ENCODE measurements around the gene ATP6V0A4.

Gene ATP6V0A4

GRCh38 chr7:138745189-138745588 lies 52.8 kb downstream of the ATP6V0A4 start:
- Histone ChIP-seq H3K79me2 (ENCODE audit: low read length) (no peaks in the 10 kb centered on the region), H3F3A (ENCODE audit: insufficient read depth, low read length) (no peaks in the 10 kb centered on the region), H3K27ac (ENCODE audit: low read length) (no peak overlapping the region), H4K20me1 (ENCODE audit: insufficient read depth, low read length) (no peaks in the 10 kb centered on the region), H3K9me2 (replicated peaks; ENCODE audit: insufficient read depth, low read length) (no peaks in the 10 kb centered on the region), H3K36me3 (replicated peaks; ENCODE audit: insufficient read depth, low read length) (no peaks in the 10 kb centered on the region), H3K9ac (ENCODE audit: low read length) (no peak overlapping the region), H3K4me1 (ENCODE audit: low read length) (no peaks in the 10 kb centered on the region), H3K4me3 (ENCODE audit: low read length) (no peak overlapping the region), H3K27me3 (replicated peaks; ENCODE audit: insufficient read depth, low read length) (no peaks in the 10 kb centered on the region), H2AFZ (ENCODE audit: low read length) (no peak overlapping the region), H3K4me2 (ENCODE audit: low read depth, low read length) (no peak overlapping the region), H3K9me3 (replicated peaks; ENCODE audit: insufficient read depth, low read length) (no peaks in the 10 kb centered on the region)
- TF ChIP-seq EZH2phosphoT487 (IDR thresholded peaks at IDR 0.05; ENCODE audit: low read length) (no peak), EZH2 (optimal IDR thresholded peaks at IDR 0.05; ENCODE audit: low read depth, low read length) (no peak)
- TF ChIP-seq, protein P1, sequence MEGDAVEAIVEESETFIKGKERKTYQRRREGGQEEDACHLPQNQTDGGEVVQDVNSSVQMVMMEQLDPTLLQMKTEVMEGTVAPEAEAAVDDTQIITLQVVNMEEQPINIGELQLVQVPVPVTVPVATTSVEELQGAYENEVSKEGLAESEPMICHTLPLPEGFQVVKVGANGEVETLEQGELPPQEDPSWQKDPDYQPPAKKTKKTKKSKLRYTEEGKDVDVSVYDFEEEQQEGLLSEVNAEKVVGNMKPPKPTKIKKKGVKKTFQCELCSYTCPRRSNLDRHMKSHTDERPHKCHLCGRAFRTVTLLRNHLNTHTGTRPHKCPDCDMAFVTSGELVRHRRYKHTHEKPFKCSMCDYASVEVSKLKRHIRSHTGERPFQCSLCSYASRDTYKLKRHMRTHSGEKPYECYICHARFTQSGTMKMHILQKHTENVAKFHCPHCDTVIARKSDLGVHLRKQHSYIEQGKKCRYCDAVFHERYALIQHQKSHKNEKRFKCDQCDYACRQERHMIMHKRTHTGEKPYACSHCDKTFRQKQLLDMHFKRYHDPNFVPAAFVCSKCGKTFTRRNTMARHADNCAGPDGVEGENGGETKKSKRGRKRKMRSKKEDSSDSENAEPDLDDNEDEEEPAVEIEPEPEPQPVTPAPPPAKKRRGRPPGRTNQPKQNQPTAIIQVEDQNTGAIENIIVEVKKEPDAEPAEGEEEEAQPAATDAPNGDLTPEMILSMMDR (IDR thresholded peaks at IDR 0.05; ENCODE audit: low read length): no peak
- no peak for DNase-seq

- Histone ChIP-seq H2AFZ (ENCODE audit: low read length) (no peak overlapping the region), H3K27me3 (replicated peaks; ENCODE audit: insufficient read depth, low read length) (no peaks in the 10 kb centered on the region), H3F3A (ENCODE audit: insufficient read depth, low read length) (no peaks in the 10 kb centered on the region), H3K36me3 (replicated peaks; ENCODE audit: insufficient read depth, low read length) (no peaks in the 10 kb centered on the region), H3K9ac (ENCODE audit: low read length) (no peak overlapping the region), H4K20me1 (ENCODE audit: insufficient read depth, low read length) (no peaks in the 10 kb centered on the region), H3K9me2 (replicated peaks; ENCODE audit: insufficient read depth, low read length) (no peaks in the 10 kb centered on the region), H3K4me1 (ENCODE audit: low read length) (no peaks in the 10 kb centered on the region), H3K4me3 (ENCODE audit: low read length) (no peak overlapping the region), H3K9me3 (replicated peaks; ENCODE audit: insufficient read depth, low read length) (no peaks in the 10 kb centered on the region), H3K4me2 (ENCODE audit: low read depth, low read length) (no peak overlapping the region), H3K79me2 (ENCODE audit: low read length) (no peaks in the 10 kb centered on the region), H3K27ac (ENCODE audit: low read length) (no peak overlapping the region)
- DNase-seq: no peak
- TF ChIP-seq EZH2phosphoT487 (IDR thresholded peaks at IDR 0.05; ENCODE audit: low read length): no peak
- TF ChIP-seq, protein P1 (IDR thresholded peaks at IDR 0.05; ENCODE audit: low read length): no peak
- no peak for TF ChIP-seq EZH2 (optimal IDR thresholded peaks at IDR 0.05; ENCODE audit: low read depth, low read length)
Measured at GRCh38 chr7:138741453-138741735, 56.6 kb downstream of the ATP6V0A4 start.

DNA sequence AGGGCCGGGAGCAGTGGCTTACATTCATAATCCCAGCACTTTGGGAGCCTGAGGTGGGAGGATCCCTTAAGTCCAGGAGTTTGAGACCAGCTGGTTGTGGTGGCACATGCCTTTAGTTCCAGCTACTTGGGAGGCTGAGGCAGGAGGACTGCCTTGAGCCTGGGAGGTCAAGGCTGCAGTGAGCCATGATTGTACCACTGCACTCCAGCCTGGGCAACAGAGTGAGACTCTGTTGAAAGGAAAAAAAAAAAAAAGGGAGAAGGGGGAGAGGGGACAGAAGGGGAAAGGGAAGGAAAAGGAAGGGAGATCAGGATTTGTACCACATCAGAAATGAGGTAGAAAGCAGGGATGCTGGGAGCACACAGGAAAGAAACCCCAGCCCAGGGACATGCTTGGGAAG lies 58.1 kb downstream of the ATP6V0A4 start:
- no peaks in the 10 kb centered on the region for H3K79me2 ChIP-seq (ENCODE audit: low read length)
- H3K9me3 ChIP-seq (replicated peaks; ENCODE audit: insufficient read depth, low read length): no peaks in the 10 kb centered on the region
- H3K9me2 ChIP-seq (replicated peaks; ENCODE audit: insufficient read depth, low read length): no peaks in the 10 kb centered on the region
- H3K9ac ChIP-seq (ENCODE audit: low read length): no peak overlapping the region
- H3K4me2 ChIP-seq (ENCODE audit: low read depth, low read length): no peak overlapping the region
- no peaks in the 10 kb centered on the region for H3K27me3 ChIP-seq (replicated peaks; ENCODE audit: insufficient read depth, low read length)
- H2AFZ ChIP-seq (ENCODE audit: low read length): no peak overlapping the region
- H4K20me1 ChIP-seq (ENCODE audit: insufficient read depth, low read length): no peaks in the 10 kb centered on the region
- H3K36me3 ChIP-seq (replicated peaks; ENCODE audit: insufficient read depth, low read length): no peaks in the 10 kb centered on the region
- no peak overlapping the region for H3K27ac ChIP-seq (ENCODE audit: low read length)
- no peak overlapping the region for H3K4me3 ChIP-seq (ENCODE audit: low read length)
- H3F3A ChIP-seq (ENCODE audit: insufficient read depth, low read length): no peaks in the 10 kb centered on the region
- no peak for DNase-seq
- no peak for TF ChIP-seq EZH2 (optimal IDR thresholded peaks at IDR 0.05; ENCODE audit: low read depth, low read length)
- TF ChIP-seq EZH2phosphoT487 (IDR thresholded peaks at IDR 0.05; ENCODE audit: low read length): no peak
- TF ChIP-seq, protein P1 (IDR thresholded peaks at IDR 0.05; ENCODE audit: low read length): no peak
- no peaks in the 10 kb centered on the region for H3K4me1 ChIP-seq (ENCODE audit: low read length)
